ENCODE data around the gene LHPP.
"Not testable (repeated sequence)": the region's sequence is repeated elsewhere in the genome, so short reads cannot be mapped to it uniquely, and the experiment has no call there.

LHPP gene

DNA sequence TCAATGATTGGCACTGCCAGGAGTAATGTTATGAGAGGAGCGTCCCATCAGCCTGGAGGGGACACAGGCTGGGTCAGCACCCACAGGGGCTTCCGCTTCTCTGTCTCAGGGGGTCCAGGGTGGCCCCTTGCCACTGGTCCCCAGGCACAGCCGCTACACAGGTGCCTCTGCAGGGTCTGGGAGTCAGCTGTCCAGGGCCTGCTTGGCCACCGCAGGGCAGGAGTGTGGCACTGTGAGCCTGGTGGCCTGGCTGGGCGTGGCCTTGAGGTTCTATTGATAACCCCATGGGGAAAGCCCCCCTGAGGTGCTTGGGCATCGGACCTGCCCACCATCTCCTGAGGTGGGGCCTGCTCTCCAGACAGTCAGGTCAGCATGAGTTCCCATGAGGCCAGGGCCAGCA lies 136.6 kb downstream of the LHPP start:
- no peak for DNase-seq

DNA sequence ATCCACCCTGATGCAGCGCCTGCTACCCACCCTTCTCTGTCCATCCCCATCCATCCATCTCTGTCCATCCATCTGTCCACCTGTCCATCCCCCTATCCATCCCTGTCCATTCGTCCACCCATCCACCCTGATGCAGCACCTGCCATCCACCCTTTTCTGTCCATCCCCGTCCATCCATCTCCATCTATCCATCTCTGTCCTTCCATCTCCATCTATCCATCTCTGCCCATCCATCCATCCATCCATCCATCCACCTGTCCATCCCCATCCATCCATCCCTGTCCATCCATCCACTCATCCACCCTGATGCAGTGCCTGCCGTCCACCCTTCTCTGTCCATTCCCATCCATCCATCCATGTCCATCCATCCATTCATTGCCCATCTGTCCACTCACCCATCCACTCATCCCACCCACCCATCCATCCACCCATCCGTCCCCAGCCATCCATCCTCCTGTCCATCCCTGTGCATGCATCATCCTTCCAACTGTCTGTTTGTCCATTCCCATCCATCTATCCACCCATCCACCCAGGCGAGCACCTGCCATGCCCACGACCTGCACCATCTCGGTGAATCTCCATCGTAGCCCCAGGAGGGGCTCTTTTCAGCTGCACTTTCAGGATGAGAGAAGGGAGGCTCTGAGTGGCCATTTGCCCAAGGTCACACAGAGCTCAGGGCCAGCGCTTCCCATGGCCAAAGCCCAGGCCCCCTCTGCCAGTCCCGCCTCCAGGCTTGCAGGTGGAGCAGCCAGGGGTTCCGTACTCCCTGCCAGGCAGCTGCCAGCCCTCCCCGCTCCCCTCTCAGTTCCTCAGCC lies 137.4 kb downstream of the LHPP start:
- DNase-seq = no peak

DNA sequence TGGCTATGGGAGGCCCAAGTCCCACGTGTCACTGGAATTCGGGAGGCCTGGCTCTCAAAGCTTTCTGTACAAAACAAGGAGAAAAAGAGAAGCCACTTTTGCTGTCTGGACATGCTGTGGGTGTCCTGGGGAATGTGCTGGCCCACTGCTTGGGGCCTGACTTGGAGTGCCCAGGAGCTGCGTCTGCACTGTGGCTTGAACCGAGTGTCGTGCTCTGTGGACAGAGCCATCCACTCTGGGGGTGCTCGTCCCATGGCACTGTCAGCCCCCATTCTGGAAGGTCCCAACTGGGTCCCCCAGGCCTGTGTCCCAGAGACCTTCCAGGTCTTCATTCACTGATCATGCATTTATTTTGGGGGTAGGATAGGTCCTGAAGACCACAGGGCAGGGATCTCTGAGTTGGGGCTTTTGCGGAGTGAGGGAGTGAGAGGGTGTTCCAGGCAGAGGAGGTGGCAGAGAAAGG lies 138.0 kb downstream of the LHPP start:
- DNase-seq = no peak

DNA sequence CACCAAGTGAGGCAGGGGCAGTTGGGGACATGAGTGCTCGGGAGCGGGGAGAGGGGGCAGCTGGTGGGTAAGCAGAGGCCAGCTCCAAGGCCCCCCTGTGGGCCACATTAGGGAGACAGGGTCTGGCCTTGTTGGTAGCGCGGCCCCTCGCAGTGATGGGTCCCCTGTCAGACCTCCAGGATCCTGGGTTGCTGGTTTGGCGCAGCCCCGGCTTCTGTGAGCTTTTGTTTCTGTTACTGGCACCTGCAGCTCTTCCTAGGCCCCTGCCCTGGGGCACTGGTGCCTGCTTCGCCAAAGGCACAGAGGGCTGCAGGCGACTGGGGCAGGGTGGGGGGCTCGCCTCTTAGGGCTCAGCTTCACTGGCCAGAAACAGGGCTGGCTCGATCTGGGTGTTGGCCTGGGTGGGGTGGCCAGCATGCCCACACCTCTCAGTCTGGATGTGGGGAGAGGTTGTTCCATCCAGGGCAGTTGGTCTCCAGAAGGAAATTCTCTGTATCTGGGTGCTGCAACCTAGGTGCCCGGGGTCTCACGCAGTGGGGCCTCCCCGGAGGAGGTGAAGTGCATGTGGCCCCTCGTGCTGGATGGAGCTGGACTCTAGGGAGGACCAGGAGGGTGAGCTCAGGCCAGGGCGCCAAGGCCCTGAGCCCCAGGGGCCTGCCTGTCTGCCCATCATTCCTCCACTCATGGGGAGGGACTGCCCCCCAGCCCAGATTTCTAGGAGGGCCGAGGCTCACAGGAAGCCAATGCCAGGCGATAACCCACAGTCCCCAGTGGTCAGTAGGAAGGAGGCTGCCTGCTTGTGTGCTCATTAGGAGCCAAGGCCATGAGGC lies 138.6 kb downstream of the LHPP start:
- DNase-seq = no peak

GRCh38 chr10:124601016-124601415 lies 139.4 kb downstream of the LHPP start:
- DNase-seq = no peak

- no peak for DNase-seq
These were observed 140.0 kb downstream of the LHPP start for GRCh38 chr10:124601431-124602120.

GRCh38 chr10:124602121-124602561 lies 140.5 kb downstream of the LHPP start:
- no peak for DNase-seq

GRCh38 chr10:124602646-124603365 lies 141.2 kb downstream of the LHPP start:
- DNase-seq = no peak

DNA sequence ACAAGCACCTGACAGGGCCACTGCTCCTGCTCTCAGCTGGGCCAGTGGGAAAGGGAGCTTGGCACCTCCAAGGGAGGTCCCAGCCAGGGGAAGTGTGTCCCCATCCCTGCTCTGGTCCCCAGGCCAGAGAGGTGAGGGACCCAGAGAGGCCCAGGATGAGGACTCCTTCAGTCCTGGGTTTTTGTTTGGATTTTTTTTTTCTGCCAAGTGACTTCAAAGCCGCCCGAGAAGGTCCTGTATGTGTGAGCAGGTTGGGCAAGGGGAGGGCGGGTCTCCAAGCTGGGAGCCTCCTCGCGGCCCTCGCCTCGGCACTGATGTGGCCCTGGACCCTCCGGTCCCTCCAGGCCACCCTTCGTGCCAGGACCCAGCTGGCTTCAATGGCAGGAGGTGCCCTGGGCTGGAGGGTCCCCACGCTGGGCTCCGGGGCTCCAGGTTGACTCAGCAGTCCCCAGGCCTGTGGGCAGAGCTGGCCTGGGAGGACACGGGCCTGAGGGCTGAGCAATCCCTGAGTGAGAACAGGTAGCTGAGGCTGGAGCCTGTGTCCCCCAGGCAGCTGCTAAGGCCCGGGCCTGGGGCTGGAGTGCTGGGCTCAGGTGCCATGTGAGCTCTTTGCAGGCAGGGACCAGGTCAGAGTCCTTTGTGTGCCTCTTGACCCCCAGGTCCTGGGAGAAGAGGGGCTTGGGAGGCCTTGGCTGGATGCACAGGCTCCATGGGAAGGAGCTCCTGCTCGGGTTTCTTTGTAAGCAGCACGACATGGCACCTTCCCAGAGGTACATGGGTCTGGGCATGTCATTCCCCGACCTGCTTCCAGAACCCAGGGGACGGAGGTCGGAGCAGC lies 142.0 kb downstream of the LHPP start:
- DNase-seq = no peak

DNA sequence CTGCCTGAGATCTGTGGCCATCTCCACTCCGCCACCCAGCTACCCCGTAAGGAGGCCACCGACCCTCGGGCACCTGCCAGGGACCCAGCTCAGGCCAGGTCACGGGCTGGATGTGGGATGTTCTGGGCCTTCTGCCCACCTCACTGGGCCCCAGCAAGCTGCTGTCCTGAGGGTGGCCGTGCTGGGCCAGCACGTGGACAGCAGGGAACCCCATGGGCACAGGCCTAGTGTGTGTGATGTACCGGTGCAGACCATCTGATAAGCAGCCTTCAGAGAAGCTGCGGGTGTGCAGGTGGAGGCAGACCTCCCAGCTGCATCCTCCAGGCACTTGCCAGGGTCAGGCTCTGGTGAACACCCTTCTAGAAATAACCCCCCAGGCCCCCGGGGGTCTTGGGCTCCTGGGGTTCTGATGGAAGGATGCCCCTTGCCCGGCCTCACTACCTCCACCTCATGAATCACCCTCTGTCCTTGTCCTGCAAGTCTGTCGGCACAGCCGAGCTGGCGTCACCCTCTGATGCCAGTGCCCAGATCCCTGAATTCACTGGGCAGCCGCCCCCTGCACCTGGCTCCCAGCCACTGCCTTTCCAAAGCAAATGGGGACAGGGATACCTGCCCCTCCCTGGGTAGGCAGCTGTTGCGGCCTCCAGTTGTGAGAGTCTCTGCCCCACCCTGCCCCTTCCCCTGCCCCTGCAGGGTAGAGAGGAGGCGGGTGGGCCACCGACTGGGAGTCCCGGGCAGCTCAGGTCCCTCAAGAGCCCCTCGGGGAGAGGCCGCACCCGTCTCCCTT lies 142.8 kb downstream of the LHPP start:
- DNase-seq = no peak

DNA sequence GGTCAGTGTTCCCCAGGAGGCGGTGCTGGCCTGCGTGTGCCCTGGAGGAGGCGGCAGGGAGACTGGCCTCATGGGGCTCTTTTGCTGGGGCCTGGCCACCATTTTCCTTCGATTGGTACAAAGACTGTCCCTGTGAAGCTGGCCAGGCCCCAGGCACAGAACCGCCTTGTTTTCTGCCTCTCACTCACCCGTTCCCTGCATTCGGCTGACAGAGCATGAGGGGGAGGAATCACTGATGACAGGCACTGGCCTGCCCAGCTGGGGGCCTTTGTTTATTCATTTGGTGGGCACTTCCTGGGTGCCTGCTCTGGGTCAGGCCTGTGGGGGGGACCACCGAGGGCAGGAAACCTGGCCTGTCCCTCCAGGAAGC lies 143.4 kb downstream of the LHPP start:
- DNase-seq = no peak

DNA sequence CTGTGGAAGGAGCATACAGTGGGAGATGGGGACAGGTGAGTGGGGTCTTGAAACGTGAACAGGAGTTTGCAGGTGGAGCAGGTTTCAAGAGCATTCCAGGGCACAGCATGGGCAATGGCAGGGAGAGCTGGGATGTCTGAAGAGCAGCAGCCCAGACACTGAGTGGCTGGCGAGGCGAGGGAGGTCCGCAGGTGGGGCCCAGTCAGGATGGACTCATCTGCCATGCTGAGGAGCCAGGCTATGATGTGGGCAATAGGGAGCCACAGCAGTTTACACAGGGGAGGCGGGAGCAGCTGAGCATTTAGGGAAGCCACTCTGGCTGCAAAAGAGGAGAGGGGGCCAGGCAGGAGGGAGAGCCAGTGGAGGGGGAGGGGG lies 143.8 kb downstream of the LHPP start:
- no peak for DNase-seq

DNA sequence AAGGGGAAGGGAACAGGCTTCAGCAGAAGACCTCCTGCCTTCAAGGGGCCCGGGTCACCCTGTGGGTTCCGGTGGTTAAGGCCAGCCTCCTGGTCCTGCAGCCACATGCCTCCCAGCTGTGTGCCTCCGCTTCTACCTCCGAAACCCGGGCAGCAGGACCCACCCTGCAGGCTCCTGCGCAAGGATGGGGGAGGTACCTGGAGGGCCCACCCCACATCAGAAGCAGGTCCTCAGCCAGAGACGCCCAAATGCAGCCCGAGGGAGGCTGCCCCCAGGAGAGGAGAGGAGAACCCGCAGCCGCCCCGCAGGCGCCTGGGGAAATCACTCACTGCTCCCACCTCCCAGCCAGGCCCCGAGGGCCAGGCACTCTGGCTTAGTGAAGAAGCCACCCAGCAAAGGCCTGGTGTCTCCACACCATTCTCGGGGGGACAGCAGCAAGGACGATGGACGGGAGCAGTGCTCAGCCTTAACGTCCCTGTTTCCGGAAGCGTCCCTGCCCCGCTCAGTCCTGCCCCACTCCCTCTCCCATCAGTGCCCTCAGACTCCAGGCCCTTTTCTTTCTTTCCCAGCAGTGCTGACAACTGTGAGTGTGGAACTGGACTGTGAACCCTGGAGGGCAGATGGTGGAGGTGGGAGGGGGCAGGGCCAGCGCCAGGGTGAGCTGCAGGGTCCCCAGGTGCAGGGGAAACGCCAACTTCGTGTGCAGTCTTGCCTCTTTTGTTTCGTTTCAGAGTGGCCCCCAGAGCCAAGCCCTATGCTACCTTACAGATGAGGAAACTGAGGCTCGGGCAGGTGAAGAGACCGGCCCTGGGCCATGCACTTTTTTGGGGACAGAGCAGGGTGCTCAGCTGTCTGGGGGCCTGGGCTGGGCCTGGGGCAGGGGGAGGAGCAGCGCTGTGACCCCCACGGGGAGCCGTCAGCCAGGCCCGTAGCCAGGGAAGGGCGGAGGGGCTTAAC lies 144.5 kb downstream of the LHPP start:
- DNase-seq = no peak

- DNase-seq = no peak
These were observed 145.2 kb downstream of the LHPP start for GRCh38 chr10:124606822-124607221.

DNA sequence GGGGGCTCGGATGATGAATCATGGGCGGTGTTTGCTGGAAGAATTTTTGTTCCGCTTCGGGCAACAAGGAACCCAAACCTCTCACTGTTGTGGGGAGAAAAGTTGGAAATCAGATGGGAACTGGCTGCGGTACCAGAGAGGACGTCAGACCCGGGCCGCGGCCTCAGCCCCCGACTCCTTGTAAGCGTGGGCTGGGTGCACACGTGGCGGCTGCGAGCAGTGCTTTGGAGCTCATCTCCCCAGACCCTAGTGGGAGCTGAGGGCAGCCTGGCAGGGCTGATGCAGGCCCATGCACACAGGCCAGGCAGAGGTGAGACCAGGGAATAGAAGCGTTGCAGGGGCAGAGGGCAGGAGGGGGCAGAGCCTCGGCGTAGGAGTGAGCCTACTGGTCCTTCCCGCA lies 146.1 kb downstream of the LHPP start:
- no peak for DNase-seq

- no peak for DNase-seq
These were observed 146.6 kb downstream of the LHPP start for GRCh38 chr10:124608093-124608721.

DNA sequence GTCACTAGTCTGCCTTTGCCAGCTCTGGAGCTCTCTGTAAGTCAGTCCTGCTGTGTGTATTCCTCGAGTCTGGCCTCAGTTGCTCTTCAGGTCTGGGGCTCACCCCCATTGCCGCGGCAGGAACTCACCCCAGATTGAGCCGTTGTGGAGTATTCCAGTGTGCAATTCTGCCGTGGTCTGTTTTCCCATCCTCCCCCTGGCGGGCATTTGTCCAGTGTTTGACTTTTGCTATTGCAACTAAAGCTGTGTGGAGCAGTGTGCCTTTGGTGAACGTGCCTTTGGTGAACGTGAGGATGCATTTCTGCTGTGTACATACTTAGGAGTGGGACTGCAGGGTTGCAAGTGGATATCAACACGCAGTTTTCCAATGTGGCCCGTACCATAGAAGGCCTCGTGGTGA lies 148.1 kb downstream of the LHPP start:
- no peak for DNase-seq

DNA sequence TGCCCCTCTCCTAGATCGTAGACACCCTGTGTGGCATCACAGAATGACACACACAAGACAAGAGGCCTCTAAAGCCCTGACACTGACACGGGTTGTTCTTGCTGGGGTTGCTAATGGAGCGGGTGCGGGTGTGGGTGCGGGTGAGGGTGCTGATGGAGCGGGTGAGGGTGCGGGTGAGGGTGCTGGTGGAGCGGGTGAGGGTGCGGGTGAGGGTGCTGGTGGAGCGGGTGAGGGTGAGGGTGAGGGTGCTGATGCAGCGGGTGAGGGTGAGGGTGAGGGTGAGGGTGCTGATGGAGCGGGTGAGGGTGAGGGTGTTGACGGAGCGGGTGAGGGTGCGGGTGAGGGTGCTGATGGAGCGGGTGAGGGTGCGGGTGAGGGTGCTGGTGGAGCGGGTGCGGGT lies 148.6 kb downstream of the LHPP start:
- DNase-seq = not testable (repeated sequence)

- DNase-seq = not testable (repeated sequence)
These were observed 149.2 kb downstream of the LHPP start for GRCh38 chr10:124610851-124611250.

All from KG1 (cell line).